ENCODE measurements around the gene RPL19. TPM values are rescaled to one million over a fixed set of nuclear protein-coding genes. Genes with fewer than 3 reads are reported as not detected.
A peak's percentile ranks its signal among the peaks of the same experiment; 100 is the strongest.

Gene RPL19
- total RNA-seq, 4 donors from 2014 or later: 1,760 to 2,905 (median 2,361) TPM

GRCh38 chr17:39192901-39193300 lies 7.2 kb upstream of the RPL19 start:
- Histone ChIP-seq H3K4me3 (no peak overlapping the region), H3K27ac (replicated peaks in 1 of 4) (no peak overlapping the region), H3K9me3 (no peaks in the 10 kb centered on the region), H3K36me3 (peaks cover 0 to 64% (median 50%) of the 10 kb centered on the region in 4 donors), H3K27me3 (no peaks in the 10 kb centered on the region), H3K4me1 (peaks cover 19 to 48% (median 37%) of the 10 kb centered on the region in 4 donors)
- DNase-seq (ENCODE audit: extremely low spot score): no peak
- no peak for TF ChIP-seq EP300 (IDR thresholded peaks at IDR 0.05)
- TF ChIP-seq CTCF (IDR thresholded peaks at IDR 0.05): no peak
- no peak for TF ChIP-seq POLR2A (IDR thresholded peaks at IDR 0.05; ENCODE audit: low read depth)
- no peak for TF ChIP-seq POLR2AphosphoS5 (IDR thresholded peaks at IDR 0.05)
- intact Hi-C loops (cut with DNase I): no loop called here
- 91% methylated on average over 16 of the region's 16 CpGs for WGBS

DNA sequence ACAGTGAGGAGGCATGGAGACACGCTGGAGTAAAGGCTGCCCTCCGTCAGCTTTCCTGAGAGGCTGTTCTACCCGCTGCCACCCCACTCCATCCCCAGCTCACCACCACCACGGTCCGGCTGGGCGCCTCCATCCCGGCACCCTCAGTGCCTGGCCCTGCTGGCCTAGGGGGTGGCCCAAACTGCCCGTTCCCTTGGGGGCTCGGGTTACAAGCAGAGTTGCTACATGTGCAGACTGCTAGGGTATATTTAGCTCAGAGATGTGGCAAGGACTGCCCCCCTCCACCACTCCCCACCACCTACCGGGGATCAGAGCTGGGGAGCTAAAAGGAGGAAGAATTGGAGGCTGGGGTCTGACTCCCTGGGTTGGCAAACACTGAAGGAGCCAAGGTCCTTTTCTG lies 6.7 kb upstream of the RPL19 start:
- Histone ChIP-seq H3K4me1 (peaks cover 24 to 53% (median 42%) of the 10 kb centered on the region in 4 donors), H3K27ac (replicated peaks in 1 of 4) (no peak overlapping the region), H3K9me3 (no peaks in the 10 kb centered on the region), H3K36me3 (peaks cover 0 to 59% (median 45%) of the 10 kb centered on the region in 4 donors), H3K27me3 (no peaks in the 10 kb centered on the region), H3K4me3 (no peak overlapping the region)
- intact Hi-C loops (cut with DNase I): no loop called here
- WGBS: 92% methylated on average over 5 of the region's 10 CpGs
- TF ChIP-seq POLR2A (IDR thresholded peaks at IDR 0.05; ENCODE audit: low read depth) (no peak), EP300 (IDR thresholded peaks at IDR 0.05) (no peak), CTCF (IDR thresholded peaks at IDR 0.05) (no peak), POLR2AphosphoS5 (IDR thresholded peaks at IDR 0.05) (no peak)
- DNase-seq (ENCODE audit: extremely low spot score): no peak

DNA sequence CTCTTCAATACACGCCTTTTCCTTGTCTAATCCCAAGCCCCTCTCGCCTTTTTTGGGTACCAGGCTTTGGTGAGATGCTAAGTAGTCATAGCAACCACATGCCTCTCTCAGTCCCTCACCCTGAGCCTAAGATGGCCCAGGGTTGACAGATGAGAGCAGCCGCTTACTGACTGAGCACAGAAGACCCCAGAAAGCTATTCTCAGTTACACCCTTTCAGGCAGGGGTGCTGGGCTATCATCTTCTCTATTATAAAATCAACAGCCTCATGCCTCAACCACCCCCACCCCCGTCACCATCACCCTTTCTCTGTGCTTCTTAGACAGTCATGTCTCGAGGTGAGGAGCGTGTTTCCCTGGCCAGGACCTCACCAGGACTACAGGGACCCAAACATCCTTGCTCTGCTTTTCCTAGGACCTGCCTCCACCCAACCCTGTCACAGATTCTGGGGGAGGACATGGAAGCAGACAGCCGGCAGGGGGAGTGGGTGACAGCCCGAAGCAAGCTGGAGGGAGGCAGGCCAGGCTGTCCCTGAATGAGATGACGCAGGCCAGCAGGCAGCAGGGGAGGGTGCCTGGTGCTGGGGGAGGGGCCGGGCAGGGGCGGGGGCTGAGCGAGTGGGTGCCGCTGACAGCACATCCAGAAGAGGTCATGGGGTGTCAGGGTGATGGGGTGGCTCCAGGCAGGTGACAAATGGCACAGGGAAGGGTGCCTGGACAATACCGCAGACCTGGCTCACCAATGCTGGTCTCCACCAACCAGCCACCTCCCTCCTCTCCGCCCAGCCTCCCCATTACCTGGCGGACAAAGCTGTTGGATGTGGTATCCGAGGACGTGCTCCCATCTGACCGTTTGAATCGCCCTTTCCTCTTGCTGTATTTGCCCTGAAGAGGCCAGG lies 5.7 kb upstream of the RPL19 start:
- H3K27ac ChIP-seq (replicated peaks in 1 of 4): peak overlapping the region; percentile 41 to 93 (median 52)
- H3K27me3 ChIP-seq: no peaks in the 10 kb centered on the region
- H3K4me3 ChIP-seq: no peak overlapping the region
- intact Hi-C loops (cut with DNase I): no loop called here
- H3K9me3 ChIP-seq: no peaks in the 10 kb centered on the region
- WGBS: 50% methylated on average over 17 of the region's 20 CpGs
- peaks cover 30 to 60% (median 52%) of the 10 kb centered on the region in 4 donors for H3K4me1 ChIP-seq
- peaks cover 0 to 49% (median 38%) of the 10 kb centered on the region in 4 donors for H3K36me3 ChIP-seq
- no peak for DNase-seq (ENCODE audit: extremely low spot score)
- TF ChIP-seq POLR2A (IDR thresholded peaks at IDR 0.05; ENCODE audit: low read depth) (no peak), CTCF (IDR thresholded peaks at IDR 0.05) (peak; percentile 26 to 41 (median 36))

DNA sequence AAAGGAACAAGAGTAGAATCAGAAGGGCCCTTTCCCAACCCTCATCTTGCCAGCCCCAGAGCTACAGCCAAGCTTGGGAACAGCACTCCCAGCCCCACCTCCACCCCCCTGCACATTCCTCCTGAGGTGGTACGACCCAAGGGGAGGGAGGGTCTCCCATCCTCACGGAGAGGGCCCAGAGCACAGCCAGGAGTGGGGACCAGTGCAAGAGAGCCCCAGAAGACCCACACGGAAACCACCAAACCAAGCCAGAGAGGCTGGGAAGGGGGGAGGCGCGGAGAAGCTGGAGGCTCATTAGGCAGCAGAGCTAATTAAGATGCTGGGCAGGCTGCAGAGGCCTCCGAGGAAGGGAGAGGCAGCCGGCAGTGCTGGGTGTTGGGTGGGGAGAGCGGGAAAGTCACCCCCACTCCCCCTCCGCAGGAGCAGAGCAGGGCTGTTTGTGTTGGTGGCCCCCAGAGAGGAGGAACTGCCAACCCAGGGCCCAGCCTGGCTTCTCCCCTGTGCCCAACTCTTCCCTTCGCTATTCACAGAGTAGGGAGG lies 5.0 kb upstream of the RPL19 start:
- H3K9me3 ChIP-seq: no peaks in the 10 kb centered on the region
- intact Hi-C loops (cut with DNase I): no loop called here
- peaks cover 0 to 42% (median 33%) of the 10 kb centered on the region in 4 donors for H3K36me3 ChIP-seq
- TF ChIP-seq POLR2A (IDR thresholded peaks at IDR 0.05; ENCODE audit: low read depth) (no peak), POLR2AphosphoS5 (IDR thresholded peaks at IDR 0.05) (no peak), CTCF (IDR thresholded peaks at IDR 0.05) (no peak), EP300 (IDR thresholded peaks at IDR 0.05) (no peak)
- no peaks in the 10 kb centered on the region for H3K27me3 ChIP-seq
- H3K27ac ChIP-seq (replicated peaks in 1 of 4): peak overlapping the region; percentile 41 to 93 (median 52)
- H3K4me3 ChIP-seq: no peak overlapping the region
- DNase-seq (ENCODE audit: extremely low spot score): no peak
- WGBS: 57% methylated on average over 7 of the region's 10 CpGs
- H3K4me1 ChIP-seq: peaks cover 34 to 63% (median 55%) of the 10 kb centered on the region in 4 donors
